ENCODE data around the gene NPLOC4. TPM values are rescaled to one million over a fixed set of nuclear protein-coding genes. Genes with fewer than 3 reads are reported as not detected.

NPLOC4 gene
- total and polyA plus RNA-seq, 2 of the 8 experiments (the other 6 are each of a cell fraction or from before 2014, with no cell fraction given) = 70.7 to 92.7 TPM

DNA sequence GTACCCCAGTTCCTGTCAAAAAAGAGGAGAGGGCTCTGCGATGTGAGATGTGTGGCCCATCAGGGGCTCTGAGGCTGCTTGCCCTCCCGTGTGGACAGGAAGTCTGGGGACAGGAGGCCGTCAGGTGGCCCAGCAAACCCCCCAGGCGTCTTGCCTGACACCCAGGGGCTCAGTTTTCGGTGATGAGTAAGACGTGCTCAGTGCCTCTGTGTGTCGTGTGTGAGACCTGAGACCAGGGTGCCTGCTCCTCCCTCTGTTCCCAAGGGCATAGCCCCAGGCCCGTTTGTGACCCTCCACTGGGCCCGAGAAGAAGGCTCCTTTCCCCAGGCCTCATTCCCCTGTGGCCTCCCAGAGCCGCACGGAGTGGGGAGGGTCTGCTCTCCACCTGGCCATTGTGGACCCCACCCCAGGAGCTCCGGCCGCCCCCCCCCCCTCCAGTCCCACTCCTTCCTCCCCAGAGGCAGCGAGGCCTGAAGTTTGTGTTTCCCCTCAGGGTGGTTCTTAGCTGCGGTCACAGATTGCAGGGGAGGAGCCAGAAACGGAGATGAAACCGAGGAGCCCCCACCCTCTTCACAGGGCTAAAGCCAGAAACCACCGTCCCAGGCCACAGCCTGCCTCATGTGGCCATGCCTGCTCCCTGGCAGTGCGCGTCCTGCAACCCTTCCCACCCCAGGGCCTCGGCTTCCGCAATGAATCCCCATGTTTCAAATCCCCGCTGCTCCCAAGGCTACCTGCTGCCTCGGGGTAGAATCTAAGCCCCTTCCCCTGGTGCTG is 119.4 kb downstream of the NPLOC4 start:
- H4K5ac ChIP-seq (ENCODE audit: insufficient read length, low read depth, low read length) = no peak overlapping the region
- peaks cover 0 to 46% (median 25%) of the 10 kb centered on the region in 4 experiments; a peak in 6 of 7 replicates for H3K4me1 ChIP-seq (replicated peaks in 1 of 4; ENCODE audit: control insufficient read depth in 3 of 4, insufficient read depth in 4 of 4, low read length in 3 of 4)
- H3K27me3 ChIP-seq (replicated peaks in 1 of 4; ENCODE audit: control insufficient read depth in 3 of 4, extremely low read depth in 1 of 4, insufficient read depth in 3 of 4, low read length in 3 of 4) = peaks cover 0 to 41% (median 25%) of the 10 kb centered on the region in 4 experiments; a peak in 5 of 7 replicates
- peak overlapping the region; percentile 76; the same call in 1 of the 2 replicates for H4K8ac ChIP-seq (ENCODE audit: extremely low read depth, insufficient read depth, low read length)
- no peak overlapping the region for H3K56ac ChIP-seq (replicated peaks; ENCODE audit: insufficient read length, low read depth, low read length)
- no peak overlapping the region for H3K23ac ChIP-seq (ENCODE audit: insufficient read length)
- no peak overlapping the region for H3K27ac ChIP-seq (ENCODE audit: low read depth, low read length)
- H2BK12ac ChIP-seq (ENCODE audit: low read depth, low read length) = peak overlapping the region; percentile 68; the same call in 1 of the 2 replicates
- H3K4me2 ChIP-seq (ENCODE audit: insufficient read depth in 1 of 2, low read depth in 2 of 2, low read length in 2 of 2) = peak overlapping the region; percentile 74 to 95; a peak in 2 of 4 replicates
- no peak overlapping the region for H2BK20ac ChIP-seq (ENCODE audit: low read length)
- H3K23me2 ChIP-seq (ENCODE audit: low read depth, low read length) = peaks cover 21% of the 10 kb centered on the region; the same call in 1 of the 2 replicates
- peak overlapping the region; percentile 65; the same call in 1 of the 2 replicates for H2AK5ac ChIP-seq (ENCODE audit: low read depth, low read length)
- H2BK15ac ChIP-seq (ENCODE audit: low read length) = 0 out of 2 replicates have a peak overlapping the region, but pooled peaks have one; percentile 46
- 0 out of 2 replicates have a peak, but pooled peaks cover 5% of the 10 kb centered on the region for H3K79me1 ChIP-seq (ENCODE audit: low read depth, low read length)
- 0 out of 2 replicates have a peak, but pooled peaks have one; percentile 12 for TF ChIP-seq POLR2AphosphoS5 (IDR thresholded peaks at IDR 0.05; ENCODE audit: low read depth, low read length)
- TF ChIP-seq POLR2A (IDR thresholded peaks at IDR 0.05; ENCODE audit: control extremely low read depth in 1 of 2, low read depth in 2 of 2, low read length in 2 of 2) = no peak; a peak in 1 of 3 replicates
- TF ChIP-seq BRCA1 (IDR thresholded peaks at IDR 0.05; ENCODE audit: low read depth, low read length) = no peak
- TF ChIP-seq, protein P1, sequence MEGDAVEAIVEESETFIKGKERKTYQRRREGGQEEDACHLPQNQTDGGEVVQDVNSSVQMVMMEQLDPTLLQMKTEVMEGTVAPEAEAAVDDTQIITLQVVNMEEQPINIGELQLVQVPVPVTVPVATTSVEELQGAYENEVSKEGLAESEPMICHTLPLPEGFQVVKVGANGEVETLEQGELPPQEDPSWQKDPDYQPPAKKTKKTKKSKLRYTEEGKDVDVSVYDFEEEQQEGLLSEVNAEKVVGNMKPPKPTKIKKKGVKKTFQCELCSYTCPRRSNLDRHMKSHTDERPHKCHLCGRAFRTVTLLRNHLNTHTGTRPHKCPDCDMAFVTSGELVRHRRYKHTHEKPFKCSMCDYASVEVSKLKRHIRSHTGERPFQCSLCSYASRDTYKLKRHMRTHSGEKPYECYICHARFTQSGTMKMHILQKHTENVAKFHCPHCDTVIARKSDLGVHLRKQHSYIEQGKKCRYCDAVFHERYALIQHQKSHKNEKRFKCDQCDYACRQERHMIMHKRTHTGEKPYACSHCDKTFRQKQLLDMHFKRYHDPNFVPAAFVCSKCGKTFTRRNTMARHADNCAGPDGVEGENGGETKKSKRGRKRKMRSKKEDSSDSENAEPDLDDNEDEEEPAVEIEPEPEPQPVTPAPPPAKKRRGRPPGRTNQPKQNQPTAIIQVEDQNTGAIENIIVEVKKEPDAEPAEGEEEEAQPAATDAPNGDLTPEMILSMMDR (IDR thresholded peaks at IDR 0.05; ENCODE audit: control extremely low read depth in 1 of 3, insufficient read depth in 1 of 3, low read depth in 1 of 3, low read length in 3 of 3) = peak in 1 of 3 experiments; percentile 0; a peak in 1 of 4 replicates
- no peak for TF ChIP-seq KDM5A (IDR thresholded peaks at IDR 0.05; ENCODE audit: low read length)
- no peak for TF ChIP-seq SIN3A (conservative IDR thresholded peaks at IDR 0.05 in 1 of 2, IDR thresholded peaks at IDR 0.05 in 1 of 2; ENCODE audit: low read depth in 1 of 2, low read length in 2 of 2)
- no peak for TF ChIP-seq ATF3 (IDR thresholded peaks at IDR 0.05; ENCODE audit: insufficient read depth, low read depth, low read length)
- no peaks in the 10 kb centered on the region for H3K36me3 ChIP-seq (ENCODE audit: control insufficient read depth in 2 of 4, insufficient read depth in 4 of 4, low read length in 3 of 4)
- H3K9ac ChIP-seq (replicated peaks in 1 of 4; ENCODE audit: extremely low read depth in 1 of 4, low read depth in 3 of 4, low read length in 3 of 4) = 0 out of 7 replicates have a peak overlapping the region, but pooled peaks of 1 of the 4 experiments have one; percentile 33
- H4K91ac ChIP-seq (replicated peaks; ENCODE audit: insufficient read length, low read length) = no peak overlapping the region
- no peak for FAIRE-seq
- no peak overlapping the region for H2BK5ac ChIP-seq (ENCODE audit: low read depth, low read length)
- H3K14ac ChIP-seq (ENCODE audit: insufficient read length) = no peak overlapping the region
- H3K18ac ChIP-seq (ENCODE audit: extremely low read depth, low read length) = no peak overlapping the region
- no peak overlapping the region for H2AFZ ChIP-seq (ENCODE audit: low read length)
- H4K20me1 ChIP-seq (replicated peaks in 1 of 2; ENCODE audit: control insufficient read depth in 1 of 2, insufficient read depth in 2 of 2, low read length in 2 of 2) = peaks cover under 1 to 9% of the 10 kb centered on the region in 2 experiments
- whole genome bisulfite sequencing, 2 experiments (ENCODE audit: extremely low coverage in 1 of 2, insufficient coverage in 1 of 2, insufficient read length in 1 of 2, insufficient replicate concordance in 2 of 2, low coverage in 1 of 2, low lambda C conversion rate in 2 of 2, missing lambda C conversion rate in 1 of 2) = 63% methylated on average over 14 of the region's 24 CpGs; no CpG with 5 or more reads in 1 of the 2 experiments
- POLR2A ChIA-PET (ENCODE audit: partially characterized antibody) = interaction anchor here (2.1 to 30.5 kb wide), 7 partner anchors 11 to 271 kb away, joined by 6 to 1004 read pairs (median 15); partner anchors contain the start of genes ACTG1, FAAP100 and FSCN2
- peaks cover 0 to 13% of the 10 kb centered on the region in 2 experiments; a peak in 3 of 4 replicates for H3K79me2 ChIP-seq (ENCODE audit: control insufficient read depth in 1 of 2, insufficient read depth in 2 of 2, low read length in 2 of 2)
- no peak overlapping the region for H2BK120ac ChIP-seq (replicated peaks; ENCODE audit: low read depth, low read length)
- no peak overlapping the region for H3K4me3 ChIP-seq (ENCODE audit: extremely low read depth in 1 of 4, insufficient read depth in 2 of 4, low read depth in 3 of 4, low read length in 4 of 4)
- peak overlapping the region; percentile 38 for H3K4ac ChIP-seq (replicated peaks; ENCODE audit: insufficient read length, low read depth, low read length)
- CTCF ChIA-PET (ENCODE audit: partially characterized antibody) = interaction anchor here (0.6 to 5.2 kb wide), 12 partner anchors 13 to 369 kb away, joined by 3 to 33 read pairs (median 4); partner anchors contain the start of gene BAHCC1
- H3K9me3 ChIP-seq (ENCODE audit: insufficient read depth in 2 of 2, low read depth in 1 of 2, low read length in 1 of 2) = no peaks in the 10 kb centered on the region
- DNase-seq (ENCODE audit: low read depth in 1 of 2, low spot score in 2 of 2) = peak in 1 of 2 experiments; percentile 56

Measured in H1 (cell line).